ENCODE results near the gene TAF1B.

The TAF1B gene

DNA sequence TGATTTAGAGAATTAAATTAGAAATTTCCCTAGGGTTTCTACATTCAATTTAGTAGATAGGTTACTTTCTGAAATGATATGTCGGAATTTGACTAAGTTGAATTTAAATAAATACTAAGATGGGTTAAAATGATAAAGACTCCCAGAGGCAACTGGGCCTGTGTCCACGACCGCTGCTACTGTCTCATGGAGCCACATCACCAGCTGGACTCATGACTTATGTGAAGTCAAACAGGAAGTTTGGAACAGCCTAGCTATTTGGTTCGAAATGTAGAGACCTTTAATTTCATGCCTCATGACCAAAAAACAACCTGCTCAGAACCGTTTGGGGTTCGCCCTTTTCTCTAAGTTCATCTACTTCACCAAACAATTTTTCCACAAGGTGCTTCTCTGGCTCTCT is 130.4 kb downstream of the TAF1B start:
- no peaks in the 10 kb centered on the region for H3K9me3 ChIP-seq (ENCODE audit: control insufficient read depth, insufficient read depth, low read length)
- no peak overlapping the region for H3K4me3 ChIP-seq (ENCODE audit: low read length)
- H3K36me3 ChIP-seq (ENCODE audit: control insufficient read depth, insufficient read depth, low read length) = no peaks in the 10 kb centered on the region
- no CpG with 5 or more reads among the region's 6 CpGs for WGBS (ENCODE audit: insufficient coverage, insufficient read length)
- DNase-seq (ENCODE audit: low read depth, low spot score) = no peak
- no peaks in the 10 kb centered on the region for H3K27me3 ChIP-seq (ENCODE audit: control insufficient read depth, insufficient read depth, low read length)
- H3K27ac ChIP-seq (ENCODE audit: low read length) = no peak overlapping the region
- H3K4me1 ChIP-seq (ENCODE audit: control insufficient read depth, insufficient read depth, low read length) = no peaks in the 10 kb centered on the region

DNA sequence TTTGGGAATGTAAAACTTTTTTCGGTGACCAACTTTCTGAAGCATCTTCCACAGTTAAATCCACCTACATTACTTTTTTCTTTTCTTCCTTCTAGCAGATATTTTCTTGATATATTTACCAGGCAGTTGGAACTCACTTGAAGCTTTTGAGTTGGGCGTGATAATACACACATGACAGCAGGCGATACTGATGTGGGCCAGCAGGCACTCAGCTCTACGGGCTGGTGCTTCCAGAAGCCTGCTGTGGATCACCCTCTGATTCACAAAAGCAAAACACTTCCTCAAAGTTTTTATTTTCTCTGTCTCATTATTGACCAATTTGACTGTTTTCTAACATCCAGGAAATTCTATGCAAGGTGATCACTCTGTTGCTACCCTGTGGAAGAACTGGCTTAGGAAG is 131.1 kb downstream of the TAF1B start:
- Histone ChIP-seq H3K4me1 (ENCODE audit: control insufficient read depth, insufficient read depth, low read length) (no peaks in the 10 kb centered on the region), H3K4me3 (ENCODE audit: low read length) (no peak overlapping the region), H3K27ac (ENCODE audit: low read length) (no peak overlapping the region), H3K9me3 (ENCODE audit: control insufficient read depth, insufficient read depth, low read length) (no peaks in the 10 kb centered on the region), H3K36me3 (ENCODE audit: control insufficient read depth, insufficient read depth, low read length) (no peaks in the 10 kb centered on the region), H3K27me3 (ENCODE audit: control insufficient read depth, insufficient read depth, low read length) (no peaks in the 10 kb centered on the region)
- WGBS (ENCODE audit: insufficient coverage, insufficient read length) = no CpG with 5 or more reads among the region's 4 CpGs
- no peak for DNase-seq (ENCODE audit: low read depth, low spot score)

DNA sequence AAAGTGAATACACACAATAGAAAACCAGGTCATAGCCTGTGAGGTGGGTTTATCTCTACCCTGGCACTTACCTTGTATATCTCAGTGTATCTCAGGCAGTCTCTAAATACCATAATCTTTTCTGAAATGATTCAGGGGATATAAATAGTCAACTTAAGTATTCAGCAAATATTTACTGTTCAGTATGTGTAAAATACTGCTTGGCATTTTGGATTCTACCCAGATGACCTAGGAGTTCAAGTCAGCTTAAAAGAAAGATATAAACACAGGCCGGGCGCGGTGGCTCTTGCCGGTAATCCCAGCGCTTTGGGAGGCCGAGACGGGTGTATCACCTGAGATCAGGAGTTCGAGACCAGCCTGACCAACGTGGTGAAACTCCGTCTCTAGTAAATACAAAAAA is 132.1 kb downstream of the TAF1B start:
- DNase-seq (ENCODE audit: low read depth, low spot score) = no peak
- WGBS (ENCODE audit: insufficient coverage, insufficient read length) = no CpG with 5 or more reads among the region's 10 CpGs
- no peaks in the 10 kb centered on the region for H3K36me3 ChIP-seq (ENCODE audit: control insufficient read depth, insufficient read depth, low read length)

DNA sequence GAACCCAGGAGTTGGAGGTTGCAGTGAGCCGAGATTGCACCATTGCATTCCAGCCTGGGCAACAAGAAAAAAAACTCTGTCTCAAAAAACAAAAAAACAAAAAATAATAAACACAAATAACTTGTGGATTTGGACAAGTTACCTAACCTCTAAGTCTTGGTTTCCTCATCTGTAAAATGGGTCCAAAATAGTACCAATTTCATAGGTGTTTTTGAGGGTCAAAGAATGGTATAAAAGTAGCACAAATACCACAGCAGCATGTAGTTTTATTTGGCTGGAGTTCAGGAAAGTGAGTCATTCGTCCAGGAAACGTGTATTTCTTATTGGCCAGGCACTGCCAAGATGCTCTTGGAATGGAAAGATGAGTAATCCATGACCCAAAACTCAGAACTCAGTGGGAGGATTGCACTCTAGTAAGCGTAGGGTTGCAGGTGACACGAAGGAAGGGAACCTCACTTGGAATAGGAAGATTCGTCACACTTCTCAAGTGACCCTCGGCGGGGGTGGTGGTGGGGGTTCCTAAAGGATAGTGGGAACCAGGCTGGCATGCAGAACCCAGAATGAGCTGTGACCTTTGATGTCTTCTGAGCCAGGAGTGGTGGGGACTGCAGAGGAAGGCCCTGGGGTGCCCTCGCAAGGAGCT is 132.7 kb downstream of the TAF1B start:
- H3K4me1 ChIP-seq (ENCODE audit: control insufficient read depth, insufficient read depth, low read length) = no peaks in the 10 kb centered on the region
- no peaks in the 10 kb centered on the region for H3K9me3 ChIP-seq (ENCODE audit: control insufficient read depth, insufficient read depth, low read length)
- H3K27ac ChIP-seq (ENCODE audit: low read length) = no peak overlapping the region
- no peak for DNase-seq (ENCODE audit: low read depth, low spot score)
- H3K4me3 ChIP-seq (ENCODE audit: low read length) = no peak overlapping the region
- H3K36me3 ChIP-seq (ENCODE audit: control insufficient read depth, insufficient read depth, low read length) = no peaks in the 10 kb centered on the region
- WGBS (ENCODE audit: insufficient coverage, insufficient read length) = no CpG with 5 or more reads among the region's 9 CpGs
- H3K27me3 ChIP-seq (ENCODE audit: control insufficient read depth, insufficient read depth, low read length) = no peaks in the 10 kb centered on the region

More for the DNA sequence above, 132.1 kb downstream of the TAF1B start:
- no peaks in the 10 kb centered on the region for H3K9me3 ChIP-seq (ENCODE audit: control insufficient read depth, insufficient read depth, low read length)
- no peaks in the 10 kb centered on the region for H3K4me1 ChIP-seq (ENCODE audit: control insufficient read depth, insufficient read depth, low read length)
- no peaks in the 10 kb centered on the region for H3K27me3 ChIP-seq (ENCODE audit: control insufficient read depth, insufficient read depth, low read length)
- no peak overlapping the region for H3K27ac ChIP-seq (ENCODE audit: low read length)
- H3K4me3 ChIP-seq (ENCODE audit: low read length) = no peak overlapping the region

DNA sequence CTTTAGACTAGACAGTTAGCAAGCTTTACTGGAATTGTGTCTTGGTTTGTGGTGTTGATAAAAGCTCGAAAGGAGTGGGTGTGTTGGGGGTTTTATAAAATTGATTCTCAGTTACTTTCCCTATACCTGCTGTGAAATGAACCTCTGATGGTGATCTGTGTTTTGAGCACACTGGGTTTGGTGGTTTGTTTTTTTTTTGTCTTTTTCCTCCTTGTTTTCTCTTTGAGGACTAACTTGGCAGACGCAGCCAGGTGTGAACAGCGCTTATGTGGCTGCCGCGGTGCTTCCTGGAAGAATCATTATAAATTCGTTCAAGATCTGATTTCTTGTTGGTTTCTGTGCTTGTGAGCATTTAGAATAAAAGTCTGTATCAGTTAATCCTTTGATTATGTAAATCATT is 136.7 kb downstream of the TAF1B start:
- no peak for DNase-seq (ENCODE audit: low read depth, low spot score)
- Histone ChIP-seq H3K27ac (ENCODE audit: low read length) (no peak overlapping the region), H3K4me3 (ENCODE audit: low read length) (no peak overlapping the region), H3K4me1 (ENCODE audit: control insufficient read depth, insufficient read depth, low read length) (no peaks in the 10 kb centered on the region), H3K36me3 (ENCODE audit: control insufficient read depth, insufficient read depth, low read length) (no peaks in the 10 kb centered on the region), H3K27me3 (ENCODE audit: control insufficient read depth, insufficient read depth, low read length) (no peaks in the 10 kb centered on the region), H3K9me3 (ENCODE audit: control insufficient read depth, insufficient read depth, low read length) (no peaks in the 10 kb centered on the region)
- WGBS (ENCODE audit: insufficient coverage, insufficient read length) = no CpG with 5 or more reads among the region's 6 CpGs

DNA sequence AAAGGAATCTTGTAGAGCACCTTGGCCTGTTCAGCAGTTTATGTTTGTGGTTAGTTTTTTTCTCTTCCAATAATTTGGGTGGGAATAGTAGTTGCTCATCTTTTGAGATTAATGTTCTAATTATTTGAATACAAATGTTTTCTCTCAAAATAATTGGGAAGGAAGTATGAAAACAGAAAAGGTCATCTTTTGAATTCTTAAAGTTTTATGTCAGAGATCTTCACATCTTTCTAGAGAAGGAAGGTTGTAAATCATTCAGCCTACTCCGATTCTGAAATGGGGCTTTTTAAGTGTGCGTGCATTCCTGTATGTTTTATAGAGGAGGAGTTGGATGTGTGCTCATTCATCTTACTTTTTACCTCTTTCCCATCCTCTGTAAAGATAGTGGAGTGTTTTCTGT is 137.2 kb downstream of the TAF1B start:
- DNase-seq (ENCODE audit: low read depth, low spot score) = no peak

DNA sequence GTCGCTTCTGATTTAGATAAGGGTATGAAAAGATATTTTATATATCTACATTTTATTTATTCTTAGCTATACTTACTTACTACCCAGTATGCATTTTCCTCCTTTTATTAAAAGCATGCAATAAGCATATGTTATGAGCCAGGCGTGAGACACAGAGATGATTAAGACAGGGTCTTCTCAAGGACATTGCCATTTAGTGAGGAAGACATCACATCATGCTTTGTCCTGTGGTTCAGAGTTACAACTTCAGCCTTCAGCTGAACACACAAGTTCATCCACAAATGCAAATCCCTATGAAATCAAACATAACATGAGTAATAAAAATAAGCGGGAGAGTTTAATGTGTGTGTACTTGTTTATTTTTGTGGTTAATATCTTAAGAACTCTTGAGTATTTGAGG is 138.4 kb downstream of the TAF1B start:
- 100% methylated on average over 1 of the region's 3 CpGs for WGBS (ENCODE audit: insufficient coverage, insufficient read length)
- Histone ChIP-seq H3K4me3 (ENCODE audit: low read length) (no peak overlapping the region), H3K27ac (ENCODE audit: low read length) (no peak overlapping the region), H3K4me1 (ENCODE audit: control insufficient read depth, insufficient read depth, low read length) (no peaks in the 10 kb centered on the region), H3K36me3 (ENCODE audit: control insufficient read depth, insufficient read depth, low read length) (no peaks in the 10 kb centered on the region), H3K9me3 (ENCODE audit: control insufficient read depth, insufficient read depth, low read length) (no peaks in the 10 kb centered on the region), H3K27me3 (ENCODE audit: control insufficient read depth, insufficient read depth, low read length) (no peaks in the 10 kb centered on the region)
- no peak for DNase-seq (ENCODE audit: low read depth, low spot score)

More for the DNA sequence above, 137.2 kb downstream of the TAF1B start:
- no CpG with 5 or more reads among the region's 2 CpGs for WGBS (ENCODE audit: insufficient coverage, insufficient read length)
- no peak overlapping the region for H3K27ac ChIP-seq (ENCODE audit: low read length)
- no peak overlapping the region for H3K4me3 ChIP-seq (ENCODE audit: low read length)
- H3K36me3 ChIP-seq (ENCODE audit: control insufficient read depth, insufficient read depth, low read length) = no peaks in the 10 kb centered on the region
- H3K27me3 ChIP-seq (ENCODE audit: control insufficient read depth, insufficient read depth, low read length) = no peaks in the 10 kb centered on the region
- no peaks in the 10 kb centered on the region for H3K4me1 ChIP-seq (ENCODE audit: control insufficient read depth, insufficient read depth, low read length)
- H3K9me3 ChIP-seq (ENCODE audit: control insufficient read depth, insufficient read depth, low read length) = no peaks in the 10 kb centered on the region

DNA sequence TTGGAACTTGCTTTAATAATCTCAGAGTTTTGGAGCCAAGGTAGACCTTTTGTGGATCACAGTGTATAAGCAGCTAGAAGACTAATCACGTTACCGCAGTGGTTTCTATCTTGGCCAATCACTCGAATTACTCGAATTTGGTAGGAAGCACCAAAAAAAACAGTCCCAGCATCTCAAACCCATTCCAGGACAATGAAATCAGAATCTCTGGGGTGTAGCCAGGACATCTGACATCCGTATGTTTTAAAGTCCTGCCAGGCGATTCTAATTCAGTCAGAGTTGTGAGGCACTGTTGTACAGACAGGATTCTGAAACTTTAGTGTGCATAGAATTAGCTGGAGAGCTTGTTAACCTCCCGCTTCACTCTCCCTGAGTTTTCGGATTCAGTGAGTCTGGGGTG is 139.0 kb downstream of the TAF1B start:
- no CpG with 5 or more reads among the region's 8 CpGs for WGBS (ENCODE audit: insufficient coverage, insufficient read length)
- no peak for DNase-seq (ENCODE audit: low read depth, low spot score)
- Histone ChIP-seq H3K27ac (ENCODE audit: low read length) (no peak overlapping the region), H3K4me1 (ENCODE audit: control insufficient read depth, insufficient read depth, low read length) (no peaks in the 10 kb centered on the region), H3K4me3 (ENCODE audit: low read length) (no peak overlapping the region), H3K27me3 (ENCODE audit: control insufficient read depth, insufficient read depth, low read length) (no peaks in the 10 kb centered on the region), H3K9me3 (ENCODE audit: control insufficient read depth, insufficient read depth, low read length) (no peaks in the 10 kb centered on the region), H3K36me3 (ENCODE audit: control insufficient read depth, insufficient read depth, low read length) (no peaks in the 10 kb centered on the region)

DNA sequence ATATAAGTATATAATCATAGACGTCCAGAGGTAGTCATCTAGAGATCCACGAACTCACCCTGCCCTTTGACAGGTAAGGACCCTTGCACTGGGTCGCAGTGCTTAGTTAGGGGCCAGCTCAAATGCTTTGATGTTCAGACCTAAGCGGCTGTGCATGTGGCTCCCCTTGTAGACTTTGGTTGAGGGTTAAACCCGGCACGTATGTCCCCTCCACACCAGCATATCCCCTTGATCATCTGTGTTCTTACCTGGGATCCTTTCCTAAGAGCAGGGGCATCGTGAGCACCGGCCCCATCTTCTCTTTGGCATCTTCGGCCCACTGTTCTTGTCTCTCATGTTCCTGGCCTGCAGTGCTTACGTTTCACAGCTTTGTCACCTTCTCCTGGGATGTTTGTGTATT is 139.6 kb downstream of the TAF1B start:
- H3K4me1 ChIP-seq (ENCODE audit: control insufficient read depth, insufficient read depth, low read length) = no peaks in the 10 kb centered on the region
- H3K4me3 ChIP-seq (ENCODE audit: low read length) = no peak overlapping the region
- no peak overlapping the region for H3K27ac ChIP-seq (ENCODE audit: low read length)
- no peaks in the 10 kb centered on the region for H3K9me3 ChIP-seq (ENCODE audit: control insufficient read depth, insufficient read depth, low read length)
- no peaks in the 10 kb centered on the region for H3K27me3 ChIP-seq (ENCODE audit: control insufficient read depth, insufficient read depth, low read length)
- H3K36me3 ChIP-seq (ENCODE audit: control insufficient read depth, insufficient read depth, low read length) = no peaks in the 10 kb centered on the region
- WGBS (ENCODE audit: insufficient coverage, insufficient read length) = no CpG with 5 or more reads among the region's 10 CpGs
- no peak for DNase-seq (ENCODE audit: low read depth, low spot score)

DNA sequence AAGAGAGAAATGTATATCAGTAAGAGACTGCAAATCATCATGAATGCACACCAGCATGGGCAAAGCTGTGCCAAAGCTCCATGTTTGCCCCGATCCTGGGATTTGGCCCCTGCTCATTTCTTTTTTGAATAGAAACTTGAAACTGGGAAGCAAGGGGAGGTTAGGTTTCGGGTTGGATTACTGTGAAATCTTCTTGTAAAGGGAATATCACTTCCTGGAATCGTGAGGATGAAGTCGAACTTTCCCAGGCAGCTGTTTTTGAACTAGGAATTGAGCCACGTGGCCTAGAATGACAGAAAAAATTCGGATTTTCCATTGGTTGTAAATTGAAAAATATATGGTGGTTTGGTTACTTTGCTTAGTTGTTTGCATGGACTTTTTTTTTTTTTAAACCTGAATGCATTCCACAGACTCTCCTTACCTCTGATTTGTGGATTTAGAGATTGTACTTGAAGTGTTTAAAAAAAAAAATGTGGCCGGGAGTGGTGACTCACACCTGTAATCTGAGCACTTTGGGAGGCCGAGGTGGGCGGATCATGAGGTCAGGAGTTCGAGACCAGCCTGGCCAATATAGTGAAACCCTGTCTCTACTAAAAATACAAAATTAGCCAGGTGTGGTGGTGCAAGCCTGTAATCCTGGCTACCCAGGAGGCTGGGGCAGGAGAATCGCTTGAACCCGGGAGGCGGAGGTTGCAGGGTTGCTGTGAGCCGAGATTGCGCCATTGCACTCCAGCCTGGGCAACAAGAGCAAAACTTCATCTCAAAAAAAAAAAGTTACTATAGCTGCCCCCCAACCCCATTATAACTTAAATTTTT is 140.3 kb downstream of the TAF1B start:
- DNase-seq (ENCODE audit: low read depth, low spot score) = no peak

More for the DNA sequence above, 140.3 kb downstream of the TAF1B start:
- no peaks in the 10 kb centered on the region for H3K4me1 ChIP-seq (ENCODE audit: control insufficient read depth, insufficient read depth, low read length)
- H3K27ac ChIP-seq (ENCODE audit: low read length) = no peak overlapping the region
- no peaks in the 10 kb centered on the region for H3K36me3 ChIP-seq (ENCODE audit: control insufficient read depth, insufficient read depth, low read length)
- no peak overlapping the region for H3K4me3 ChIP-seq (ENCODE audit: low read length)
- H3K27me3 ChIP-seq (ENCODE audit: control insufficient read depth, insufficient read depth, low read length) = no peaks in the 10 kb centered on the region
- H3K9me3 ChIP-seq (ENCODE audit: control insufficient read depth, insufficient read depth, low read length) = no peaks in the 10 kb centered on the region
- WGBS (ENCODE audit: insufficient coverage, insufficient read length) = no CpG with 5 or more reads among the region's 15 CpGs

All from iPS DF 6.9 (cell line).